HepG2 (cell line): ENCODE results near the gene IGHMBP2. TPM values are rescaled to one million over a fixed set of nuclear protein-coding genes. Genes with fewer than 3 reads are reported as not detected.

Source experiments
- CERS6 ChIP-seq: sonication (generic); formaldehyde crosslinking; IDR thresholded peaks from 2 replicates; pipeline ENCODE4 v1.5.0; 2020; ENCODE audit warnings: missing genetic modification reagents
- DZIP1 ChIP-seq: sonication (generic); formaldehyde crosslinking; IDR thresholded peaks from 2 replicates; pipeline ENCODE4 v1.5.0; 2020; ENCODE audit warnings: mild to moderate bottlenecking, missing genetic modification reagents
- E2F1 ChIP-seq: sonication (generic); formaldehyde crosslinking; IDR thresholded peaks from 2 replicates; pipeline ENCODE4 v1.5.0; 2020; ENCODE audit warnings: missing genetic modification reagents
- ISL2 ChIP-seq: sonication (generic); formaldehyde crosslinking; IDR thresholded peaks from 2 replicates; pipeline ENCODE4 v1.5.0; 2020; ENCODE audit warnings: missing genetic modification reagents
- MIER3 ChIP-seq: IDR thresholded peaks from 2 replicates; pipeline ENCODE4 v1.6.1; 2016; ENCODE audit warnings: missing compliant biosample characterization, borderline replicate concordance
- NFATC3 ChIP-seq: sonication (generic); formaldehyde crosslinking; IDR thresholded peaks from 2 replicates; pipeline ENCODE4 v1.5.1; 2020; ENCODE audit warnings: mild to moderate bottlenecking, missing genetic modification reagents
- NRL ChIP-seq: sonication (generic); formaldehyde crosslinking; IDR thresholded peaks from 2 replicates; pipeline ENCODE4 v1.5.0; 2020; ENCODE audit warnings: missing genetic modification reagents, mild to moderate bottlenecking, moderate library complexity, borderline replicate concordance
- TSC22D2 ChIP-seq: sonication (generic); formaldehyde crosslinking; IDR thresholded peaks from 2 replicates; pipeline ENCODE4 v1.5.1; 2020; ENCODE audit warnings: missing genetic modification reagents, mild to moderate bottlenecking, borderline replicate concordance
- ZFP37 ChIP-seq: sonication (generic); formaldehyde crosslinking; IDR thresholded peaks from 2 replicates; pipeline ENCODE4 v1.4.0; 2020; ENCODE audit warnings: missing genetic modification reagents, borderline replicate concordance
- ZNF253 ChIP-seq: sonication (generic); formaldehyde crosslinking; IDR thresholded peaks from 2 replicates; pipeline ENCODE4 v1.8.0; 2022; ENCODE audit warnings: mild to moderate bottlenecking, missing genetic modification reagents, borderline replicate concordance
- ZNF318 ChIP-seq: sonication (generic); formaldehyde crosslinking; IDR thresholded peaks from 2 replicates; pipeline ENCODE4 v1.4.0; 2020; ENCODE audit warnings: mild to moderate bottlenecking, missing genetic modification reagents
- ZNF709 ChIP-seq: sonication (generic); formaldehyde crosslinking; IDR thresholded peaks from 2 replicates; pipeline ENCODE4 v1.5.0; 2020; ENCODE audit warnings: mild to moderate bottlenecking, missing genetic modification reagents
- polyA plus RNA-seq, 8 experiments: library from polyadenylated mRNA; depleted of rRNA in 3 of 8; stranded (reverse) in 7 of 8; unstranded in 1 of 8; fragments of >200 nt; fragmentation: Illumina TruSeq in 4 of 8; extraction: Trizol in 4 of 8; gene quantifications; 2 replicates each; pipeline versions ENCODE4 v1.2.1 to v1.2.3, GENCODE V29; 2011 to 2016; ENCODE audit warnings: low read depth in 4 of 8, missing spikeins in 1 of 8, mixed read lengths in 1 of 8; ENCODE audit not compliant: insufficient read depth in 1 of 8
- total RNA-seq, 5 experiments: library from RNA; depleted of rRNA; stranded (reverse); fragments of >200 nt; fragmentation: Illumina TruSeq; extraction: Trizol; gene quantifications; 2 replicates each; pipeline ENCODE4 v1.2.3, GENCODE V29; 2016; ENCODE audit warnings: low read depth in 1 of 5

IGHMBP2 gene
- total and polyA plus RNA-seq, 2 of the 13 experiments (the other 11 are each of a cell fraction or from before 2014, with no cell fraction given): 8.9 to 9.9 TPM

GRCh38 chr11:68903288-68904247, at the start of gene IGHMBP2, which contains the start of gene MRPL21 (continued):
- TF ChIP-seq ZNF318 (no peak; the same call in 1 of the 2 replicates), ZNF253 (CRISPR knock-in tag) (peak; percentile 49; the same call in 1 of the 2 replicates), E2F1 (CRISPR knock-in tag) (peak; percentile 62; the same call in 1 of the 2 replicates), NRL (CRISPR knock-in tag) (peak; percentile 80), NFATC3 (CRISPR knock-in tag) (no peak), ISL2 (CRISPR knock-in tag) (peak; percentile 83; the same call in 1 of the 2 replicates), DZIP1 (peak; percentile 93), ZNF709 (CRISPR knock-in tag) (peak; percentile 97), MIER3 (peak; percentile 96), TSC22D2 (CRISPR knock-in tag) (0 out of 2 replicates have a peak, but pooled peaks have one; percentile 72), ZFP37 (peak; percentile 41; the same call in 1 of the 2 replicates), CERS6 (CRISPR knock-in tag) (peak; percentile 60; the same call in 1 of the 2 replicates)
